GM12874 (cell line): Measurements from ENCODE around the gene SLC10A2.

Source experiments
- TF ChIP-seq, protein P1 (sequence below): IDR thresholded peaks from 2 replicates; pipeline ENCODE4 v1.5.1; 2011; ENCODE audit warnings: low read depth, mild to moderate bottlenecking, control low read depth, low read length, moderate library complexity; ENCODE audit not compliant: insufficient read depth

The SLC10A2 gene

DNA sequence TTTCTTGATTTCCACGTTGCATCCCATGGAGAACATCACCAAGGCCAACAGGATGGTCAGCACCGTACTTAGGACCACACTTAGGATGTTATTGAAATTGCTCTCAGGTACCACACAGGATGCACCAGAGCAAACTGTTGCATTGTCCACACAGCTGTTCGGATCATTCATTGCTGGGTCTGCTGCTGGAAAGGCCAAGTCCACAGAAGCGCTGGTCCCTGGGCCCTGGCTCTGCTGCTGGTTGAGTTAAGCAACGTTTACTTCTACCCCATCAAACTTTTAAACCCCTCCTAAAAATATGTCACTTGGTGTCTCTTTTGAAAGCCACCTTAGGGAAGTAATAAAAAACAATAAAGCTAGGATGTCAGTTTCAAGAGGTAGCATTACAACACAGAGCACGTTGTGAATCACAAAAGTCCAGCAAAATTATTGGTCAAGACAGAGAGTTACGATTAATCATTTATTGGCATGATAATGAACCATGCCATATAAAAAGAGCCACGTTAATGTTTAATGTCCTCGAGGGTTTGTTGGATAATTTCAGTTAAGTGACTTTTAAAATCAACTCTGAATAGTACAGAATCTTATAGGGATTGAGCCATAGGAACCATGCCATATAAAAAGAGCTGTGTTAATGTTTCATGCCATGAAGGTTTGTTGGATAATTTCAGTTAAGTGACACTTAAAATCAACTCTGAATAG lies at the start of gene SLC10A2:
Gene SLC10A2, minus strand, starts transcription at position 339 of the 702 bp plus-strand sequence. Its CDS starts 168 bp downstream, at position 171.
- TF ChIP-seq, protein P1, sequence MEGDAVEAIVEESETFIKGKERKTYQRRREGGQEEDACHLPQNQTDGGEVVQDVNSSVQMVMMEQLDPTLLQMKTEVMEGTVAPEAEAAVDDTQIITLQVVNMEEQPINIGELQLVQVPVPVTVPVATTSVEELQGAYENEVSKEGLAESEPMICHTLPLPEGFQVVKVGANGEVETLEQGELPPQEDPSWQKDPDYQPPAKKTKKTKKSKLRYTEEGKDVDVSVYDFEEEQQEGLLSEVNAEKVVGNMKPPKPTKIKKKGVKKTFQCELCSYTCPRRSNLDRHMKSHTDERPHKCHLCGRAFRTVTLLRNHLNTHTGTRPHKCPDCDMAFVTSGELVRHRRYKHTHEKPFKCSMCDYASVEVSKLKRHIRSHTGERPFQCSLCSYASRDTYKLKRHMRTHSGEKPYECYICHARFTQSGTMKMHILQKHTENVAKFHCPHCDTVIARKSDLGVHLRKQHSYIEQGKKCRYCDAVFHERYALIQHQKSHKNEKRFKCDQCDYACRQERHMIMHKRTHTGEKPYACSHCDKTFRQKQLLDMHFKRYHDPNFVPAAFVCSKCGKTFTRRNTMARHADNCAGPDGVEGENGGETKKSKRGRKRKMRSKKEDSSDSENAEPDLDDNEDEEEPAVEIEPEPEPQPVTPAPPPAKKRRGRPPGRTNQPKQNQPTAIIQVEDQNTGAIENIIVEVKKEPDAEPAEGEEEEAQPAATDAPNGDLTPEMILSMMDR: no peak

GRCh38 chr13:103107580-103107979 lies 41.4 kb upstream of the SLC10A2 start:
- TF ChIP-seq, protein P1: no peak

- TF ChIP-seq, protein P1: no peak
Measured at GRCh38 chr13:103104340-103104739, 38.1 kb upstream of the SLC10A2 start.

DNA sequence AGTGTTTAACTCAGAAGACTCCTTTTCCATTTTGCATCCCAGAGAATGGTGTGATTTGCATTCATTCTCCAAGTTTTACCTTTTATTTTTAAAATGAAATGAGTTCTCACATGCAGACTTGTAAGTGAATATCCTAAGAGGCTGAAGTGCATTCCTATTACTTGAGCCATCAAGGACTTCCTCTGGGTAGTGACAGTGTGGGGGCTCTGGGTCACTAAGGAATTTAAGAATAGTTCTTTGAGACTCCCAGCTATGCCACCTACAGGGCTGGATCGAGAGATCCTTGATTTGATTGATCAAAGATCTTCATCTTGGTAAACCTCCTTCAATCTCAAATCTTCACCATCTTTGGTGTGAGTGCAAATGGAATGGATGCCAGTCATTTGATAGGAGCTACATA lies 36.3 kb upstream of the SLC10A2 start:
- TF ChIP-seq, protein P1: no peak

- TF ChIP-seq, protein P1: no peak
Measured at GRCh38 chr13:103101901-103102300, 35.7 kb upstream of the SLC10A2 start.

DNA sequence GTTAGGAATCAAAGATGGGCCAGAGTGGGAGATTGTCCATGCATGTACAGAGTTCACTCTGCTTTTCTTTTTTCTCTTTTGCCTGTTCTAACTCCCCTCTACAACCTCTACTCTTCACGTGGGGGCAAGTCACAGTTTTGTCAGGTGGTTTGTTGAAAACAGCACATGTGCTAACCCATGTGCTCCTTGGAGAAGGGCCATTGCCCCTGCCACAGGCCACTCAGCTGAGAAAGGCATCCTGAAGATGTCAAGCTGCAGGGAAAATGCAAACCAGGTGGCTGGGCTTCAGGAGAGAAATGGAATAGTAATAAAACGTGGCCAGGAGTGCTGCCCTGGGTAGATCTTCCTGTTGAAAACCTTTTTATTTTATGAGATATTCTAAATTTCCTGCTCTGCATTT lies 35.3 kb upstream of the SLC10A2 start:
- TF ChIP-seq, protein P1: no peak

DNA sequence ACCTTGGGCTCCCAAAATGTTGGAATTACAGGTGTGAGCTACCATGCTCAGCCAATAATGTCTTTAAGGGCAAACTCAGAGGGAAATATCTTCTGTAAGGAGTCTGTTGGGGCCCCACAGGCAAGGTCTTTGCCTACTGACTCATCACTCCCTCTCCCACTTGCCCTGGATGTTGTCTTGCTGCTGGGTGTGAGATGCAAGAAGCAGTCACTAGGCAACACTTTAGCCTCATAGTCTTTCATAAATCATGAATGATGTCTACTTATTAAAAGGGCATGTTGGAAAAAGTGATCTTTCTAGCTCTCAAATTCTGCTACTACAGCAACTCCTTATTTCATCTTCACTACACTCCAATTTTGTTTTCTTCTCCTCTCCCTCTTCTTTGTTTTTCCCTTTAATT lies 34.6 kb upstream of the SLC10A2 start:
- TF ChIP-seq, protein P1: no peak
